HG02623 (cell line): ENCODE data around the gene GPR61.
A peak's percentile ranks its signal among the peaks of the same experiment; 100 is the strongest.

Source experiments
- ATAC-seq: cut with Tn5 transposase; IDR thresholded peaks from one replicate; pipeline ENCODE4 v1.9.1; 2021; ENCODE audit warnings: moderate library complexity; ENCODE audit not compliant: unreplicated experiment

Gene GPR61

GRCh38 chr1:109539676-109540075 lies at the start of gene GPR61:
TSS of gene GPR61 (plus strand) at chr1:109539872. CDS start at chr1:109543023, 3,151 bp downstream.
- ATAC-seq, result no peak

DNA sequence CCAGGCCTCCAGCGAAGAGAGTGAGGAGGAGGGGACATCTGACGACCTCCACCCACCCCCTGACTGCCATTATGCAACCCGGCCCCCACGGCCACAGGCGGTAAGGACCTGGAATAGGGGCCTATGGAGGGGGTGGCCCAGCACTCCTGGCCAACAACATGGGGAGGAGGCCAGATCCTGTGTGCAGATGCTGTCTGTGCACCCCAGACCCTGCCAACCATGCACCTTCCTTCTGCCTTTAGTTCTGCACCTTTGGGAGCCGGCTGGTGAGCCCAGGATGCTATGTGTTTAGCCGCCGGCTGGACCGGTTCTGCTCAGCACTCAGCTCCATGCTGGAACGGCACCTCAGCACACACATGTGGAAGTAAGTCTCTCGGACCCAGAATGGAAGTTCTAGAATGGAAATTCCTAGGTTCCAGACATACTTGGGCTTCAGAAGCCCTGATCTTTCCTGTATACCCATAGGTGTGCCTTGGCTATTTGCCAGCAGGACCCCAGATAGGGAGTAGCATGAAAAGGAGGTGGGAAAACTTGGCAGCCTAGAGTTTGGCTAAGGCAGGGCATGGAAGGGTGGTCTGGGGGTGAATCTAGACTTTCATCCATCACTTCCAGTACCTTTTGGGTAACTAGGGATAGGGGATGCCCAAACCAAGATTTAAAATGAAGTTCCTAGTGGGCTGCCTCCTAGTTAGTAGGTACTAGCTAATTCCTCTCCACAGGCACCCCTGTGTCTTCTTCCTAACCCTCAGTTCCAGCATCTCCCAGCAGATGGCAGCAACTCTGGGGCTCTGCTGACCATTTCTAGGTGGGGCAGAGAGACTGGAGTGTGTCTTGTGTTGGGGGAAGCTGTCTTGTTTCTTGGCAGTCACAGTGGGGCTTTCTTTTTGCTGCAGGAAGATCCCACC lies 49.4 kb upstream of the GPR61 start:
- ATAC-seq, result no peak

- ATAC-seq, result no peak
Observed at GRCh38 chr1:109490934-109491302, 48.8 kb upstream of the GPR61 start.

GRCh38 chr1:109491372-109491771 lies 48.3 kb upstream of the GPR61 start:
- no peak for ATAC-seq

DNA sequence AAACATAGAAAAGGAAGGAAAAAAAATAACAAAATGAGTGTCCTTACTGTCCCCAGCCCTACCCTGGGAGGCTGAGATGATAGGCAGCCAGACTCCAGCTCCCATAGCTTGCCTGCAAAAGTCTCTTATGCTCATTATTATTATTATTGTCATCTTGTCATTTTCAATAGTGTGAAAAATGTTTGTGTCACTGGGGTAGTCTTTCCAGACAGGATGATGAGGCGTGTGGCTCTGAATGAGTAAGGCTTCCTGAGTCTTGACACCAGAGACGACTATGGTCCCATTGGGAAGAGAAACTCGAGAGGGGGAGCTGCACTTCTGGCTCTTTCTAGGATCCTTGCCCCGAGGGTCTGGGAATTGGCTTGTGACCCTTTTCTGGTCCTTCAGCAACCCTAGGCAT lies 46.9 kb upstream of the GPR61 start:
- ATAC-seq, result no peak

DNA sequence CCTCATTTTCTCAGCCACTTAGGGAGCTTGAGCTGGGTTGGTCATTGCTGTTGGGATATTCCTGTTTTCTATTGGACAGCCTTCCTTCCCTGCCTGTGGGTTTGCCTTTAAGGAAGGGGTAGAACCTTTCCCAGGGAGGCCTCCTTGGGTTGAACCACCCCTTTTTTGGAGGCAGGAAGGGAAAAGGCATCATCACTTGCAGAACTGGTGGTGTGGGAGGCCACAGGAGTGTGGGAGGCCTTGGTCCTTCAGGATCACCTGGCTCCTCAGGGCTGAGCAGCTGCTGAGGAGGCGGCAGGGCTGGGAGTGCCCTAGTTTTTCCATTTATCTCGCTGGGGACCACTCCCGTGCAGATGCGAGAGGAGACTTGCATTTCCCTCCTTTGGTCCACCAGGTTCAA lies 46.4 kb upstream of the GPR61 start:
- ATAC-seq, result no peak

- ATAC-seq, result peak; percentile 82
Observed at GRCh38 chr1:109493805-109494539, 45.7 kb upstream of the GPR61 start, which contains the start of gene CYB561D1. TSS of gene CYB561D1 (plus strand) at chr1:109494094. CDS start at chr1:109494140, 46 bp downstream.

GRCh38 chr1:109495738-109496137 lies 43.9 kb upstream of the GPR61 start:
- no peak for ATAC-seq

DNA sequence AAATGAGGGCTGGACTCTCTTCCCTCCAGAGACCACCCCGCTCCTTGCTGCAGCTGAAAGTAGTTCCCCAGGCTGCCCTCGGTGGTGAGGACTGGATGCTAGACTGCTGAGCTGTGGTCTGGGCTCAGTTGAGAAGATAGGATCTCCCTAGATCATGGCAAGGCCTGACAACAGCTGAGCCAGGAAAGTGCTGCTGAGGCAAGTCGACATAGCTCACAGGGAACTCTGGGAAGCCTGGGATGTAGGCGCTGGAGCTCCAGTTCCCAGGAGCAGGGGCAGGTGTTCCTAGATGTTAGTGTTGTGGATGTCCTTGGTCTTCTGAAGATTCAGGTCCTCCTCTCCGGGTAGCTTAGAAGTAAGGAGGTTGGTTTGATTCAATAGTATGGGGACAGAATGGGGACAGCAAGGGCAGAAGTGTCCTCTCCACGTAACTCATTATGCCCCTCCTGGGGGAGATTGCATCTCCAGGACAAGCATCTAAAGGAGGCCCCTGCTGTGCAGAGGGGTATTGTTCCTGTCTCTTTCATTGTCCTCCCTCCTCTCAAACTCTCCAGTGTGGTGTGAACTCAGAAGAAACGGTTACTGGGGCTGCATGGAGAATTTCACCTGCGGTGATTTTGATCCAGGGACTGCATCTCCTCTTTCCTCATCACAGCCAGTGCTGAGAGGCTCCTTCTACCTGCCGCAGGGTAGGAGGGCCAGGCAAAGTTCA lies 42.1 kb upstream of the GPR61 start:
- no peak for ATAC-seq

DNA sequence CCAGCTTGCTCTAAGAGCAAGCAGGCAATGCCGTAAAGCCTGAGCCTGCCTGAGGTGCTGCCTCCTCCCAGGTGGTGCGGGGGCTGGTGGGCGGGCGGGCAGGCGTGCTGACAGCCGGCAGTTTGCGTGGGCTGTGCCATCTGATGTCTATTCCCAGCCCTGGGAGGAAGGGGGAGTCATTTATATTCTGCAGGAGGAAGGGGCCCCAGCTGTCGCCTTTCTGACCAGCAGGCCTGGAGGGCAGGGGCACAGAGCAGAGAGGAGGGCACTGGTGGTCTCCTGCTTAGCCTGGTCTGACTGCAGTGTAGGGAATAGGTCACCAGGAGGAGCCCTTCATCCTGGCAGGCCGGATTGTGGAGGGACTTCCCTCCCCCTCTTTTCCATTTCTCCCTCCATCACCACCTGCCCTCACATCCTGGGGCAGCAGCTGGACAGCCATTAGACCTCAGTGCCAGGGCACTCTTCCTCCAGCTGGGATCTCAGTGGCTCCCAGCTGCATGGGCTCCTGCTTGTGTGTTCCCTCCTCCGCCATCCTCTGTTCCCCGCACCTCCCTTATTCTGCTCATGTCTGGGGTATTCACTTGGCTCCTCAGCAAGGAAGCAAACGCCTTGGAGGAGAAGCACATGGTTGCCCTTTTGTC lies 41.4 kb upstream of the GPR61 start:
- no peak for ATAC-seq

GRCh38 chr1:109499081-109499480 lies 40.6 kb upstream of the GPR61 start:
- no peak for ATAC-seq

- ATAC-seq, result no peak
Observed at GRCh38 chr1:109499661-109500536, 39.8 kb upstream of the GPR61 start.

- ATAC-seq, result no peak
Observed at GRCh38 chr1:109500941-109501381, 38.7 kb upstream of the GPR61 start.

- ATAC-seq, result no peak
Observed at GRCh38 chr1:109501644-109502363, 37.9 kb upstream of the GPR61 start.

- ATAC-seq, result no peak
Observed at GRCh38 chr1:109502364-109502851, 37.3 kb upstream of the GPR61 start.

DNA sequence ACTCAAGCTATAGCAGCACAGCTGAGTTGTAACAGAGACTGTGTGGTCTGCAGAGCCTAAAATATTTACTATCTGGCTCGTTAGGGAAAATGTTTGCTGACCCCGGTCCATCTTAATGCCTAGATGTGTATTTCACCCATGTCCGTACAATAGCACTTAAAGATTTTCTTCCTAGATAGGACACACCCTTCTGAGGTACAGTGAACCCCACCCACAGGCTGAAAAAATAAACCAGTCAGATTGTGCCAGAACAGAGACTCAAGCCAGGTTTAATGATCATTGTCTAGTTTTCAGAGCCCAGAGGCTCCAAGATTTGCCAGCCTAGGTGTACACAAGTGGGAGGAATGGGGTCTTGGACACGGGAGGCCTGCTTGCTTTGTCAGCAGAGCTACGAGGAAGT lies 35.7 kb upstream of the GPR61 start:
- no peak for ATAC-seq

DNA sequence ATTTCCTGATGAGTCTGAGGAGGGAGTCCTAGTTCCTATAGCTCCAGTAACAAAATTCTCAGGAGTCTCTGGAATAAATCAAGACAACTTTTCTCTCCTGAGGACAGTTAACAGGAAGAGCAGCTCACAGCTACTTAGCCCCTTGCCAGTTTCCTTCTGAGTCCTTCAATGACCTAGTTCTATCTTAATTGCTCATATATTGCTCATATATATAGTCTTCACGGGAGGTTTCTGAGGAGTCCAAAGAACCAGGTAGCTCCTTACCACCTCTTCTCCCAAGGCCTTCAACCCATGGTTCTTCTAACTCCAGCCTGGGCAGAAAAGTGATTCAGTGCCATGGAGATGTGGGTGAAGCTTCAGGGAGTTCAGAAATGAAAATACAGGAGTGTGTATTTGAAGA lies 34.7 kb upstream of the GPR61 start:
- ATAC-seq, result no peak

GRCh38 chr1:109508001-109508872 lies 31.4 kb upstream of the GPR61 start:
- no peak for ATAC-seq
